GM19351 (cell line): Measurements from ENCODE around the gene GRIK4.

Source experiments
- ATAC-seq: cut with Tn5 transposase; IDR thresholded peaks from one replicate; pipeline ENCODE4 v1.9.1; 2021; ENCODE audit warnings: mild to moderate bottlenecking, moderate library complexity; ENCODE audit not compliant: unreplicated experiment

The GRIK4 gene

DNA sequence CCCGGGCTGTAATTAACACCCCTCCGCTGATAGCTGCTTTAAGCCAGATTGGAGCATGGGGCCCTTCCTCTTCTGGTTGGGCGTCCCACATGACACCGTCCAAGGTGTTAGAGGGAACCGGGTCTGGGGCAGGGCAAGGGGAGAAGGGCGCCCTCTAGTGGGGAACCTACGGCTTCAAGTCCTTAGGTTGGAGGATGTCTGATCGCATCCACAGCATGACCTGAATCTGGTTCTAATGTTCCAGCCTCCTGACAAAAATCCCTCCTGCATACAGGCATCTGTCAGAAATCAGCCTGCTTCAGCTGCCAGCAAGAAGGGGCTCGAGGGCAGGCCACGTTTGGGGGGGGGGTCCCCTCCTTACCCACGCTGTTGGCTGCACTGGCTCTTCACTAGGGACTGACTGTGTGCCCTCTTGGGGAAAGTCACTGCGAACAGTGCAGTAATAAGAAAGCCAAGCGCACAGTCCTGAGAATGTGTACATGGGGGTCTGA is 418.2 kb downstream of the GRIK4 start:
- ATAC-seq, result peak; percentile 45

GRCh38 chr11:120931057-120931779 is 419.7 kb downstream of the GRIK4 start:
- ATAC-seq, result no peak

DNA sequence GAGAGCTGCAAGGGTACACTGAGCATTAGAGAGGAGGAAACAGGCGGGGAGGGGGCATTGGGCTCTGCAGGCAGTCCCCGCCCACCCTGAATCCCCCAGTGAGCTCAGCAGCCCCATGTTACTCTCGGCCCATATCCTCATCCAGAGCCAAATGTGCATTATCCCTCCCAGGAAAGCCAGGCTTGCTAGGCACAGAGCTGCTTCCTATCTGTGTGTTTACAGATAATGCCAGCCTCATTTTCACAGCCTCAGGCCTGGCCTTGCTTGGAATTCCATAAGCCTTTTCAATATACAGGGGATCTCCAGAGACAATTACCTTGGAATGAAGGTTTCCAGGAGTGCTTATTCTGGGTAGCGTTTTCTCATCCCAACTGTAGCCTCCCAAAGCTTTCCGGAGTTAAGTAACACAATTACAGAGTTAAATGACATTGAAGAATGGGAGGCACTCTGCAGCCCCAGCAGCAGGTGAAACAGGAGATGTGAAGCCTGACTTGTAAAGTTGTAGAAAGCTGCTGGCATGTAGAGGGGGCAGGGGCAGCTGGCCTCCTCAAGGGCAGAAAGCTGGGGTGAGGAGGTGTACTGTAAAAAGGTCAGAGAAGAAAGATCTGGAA is 420.9 kb downstream of the GRIK4 start:
- no peak for ATAC-seq

DNA sequence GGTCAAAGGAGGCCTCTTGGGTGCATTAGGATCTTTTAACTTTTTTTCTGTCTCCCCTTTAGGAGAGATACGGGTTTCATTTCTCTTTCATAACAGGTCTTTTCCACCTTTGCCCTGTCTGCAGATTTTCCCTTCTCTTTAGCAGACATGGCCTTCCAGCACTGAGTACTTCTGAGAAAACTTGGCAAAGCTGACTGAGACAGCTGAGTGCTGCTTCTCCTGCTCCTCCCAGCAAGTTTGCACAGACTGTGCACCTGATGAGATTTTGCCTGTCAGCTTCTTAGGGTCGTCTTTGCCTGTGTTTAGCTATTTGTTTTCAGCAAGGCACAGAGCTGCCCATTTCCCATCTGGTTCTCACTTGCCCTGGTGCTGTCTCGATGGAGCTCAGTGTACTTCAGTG is 424.8 kb downstream of the GRIK4 start:
- no peak for ATAC-seq

GRCh38 chr11:120937501-120937900 is 426.0 kb downstream of the GRIK4 start:
- no peak for ATAC-seq

DNA sequence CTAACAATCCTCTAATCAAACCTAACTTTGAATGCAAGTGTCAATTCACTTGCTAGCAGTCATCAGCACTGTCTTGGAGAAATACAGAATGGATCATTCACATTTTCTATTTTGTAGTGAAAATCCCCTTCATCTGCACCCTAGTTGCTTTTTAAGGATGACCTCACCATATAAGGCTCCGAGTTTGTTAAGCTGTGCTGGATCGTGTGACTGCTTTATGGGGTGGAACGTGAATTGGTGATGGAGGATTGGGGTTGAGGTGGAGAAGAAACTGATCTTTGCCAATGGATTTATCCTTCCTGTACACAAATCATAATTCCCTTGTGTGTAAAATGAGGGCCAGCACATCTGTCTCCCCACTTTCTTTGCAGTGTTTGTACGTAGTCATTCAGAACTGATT is 426.7 kb downstream of the GRIK4 start:
- ATAC-seq, result no peak

DNA sequence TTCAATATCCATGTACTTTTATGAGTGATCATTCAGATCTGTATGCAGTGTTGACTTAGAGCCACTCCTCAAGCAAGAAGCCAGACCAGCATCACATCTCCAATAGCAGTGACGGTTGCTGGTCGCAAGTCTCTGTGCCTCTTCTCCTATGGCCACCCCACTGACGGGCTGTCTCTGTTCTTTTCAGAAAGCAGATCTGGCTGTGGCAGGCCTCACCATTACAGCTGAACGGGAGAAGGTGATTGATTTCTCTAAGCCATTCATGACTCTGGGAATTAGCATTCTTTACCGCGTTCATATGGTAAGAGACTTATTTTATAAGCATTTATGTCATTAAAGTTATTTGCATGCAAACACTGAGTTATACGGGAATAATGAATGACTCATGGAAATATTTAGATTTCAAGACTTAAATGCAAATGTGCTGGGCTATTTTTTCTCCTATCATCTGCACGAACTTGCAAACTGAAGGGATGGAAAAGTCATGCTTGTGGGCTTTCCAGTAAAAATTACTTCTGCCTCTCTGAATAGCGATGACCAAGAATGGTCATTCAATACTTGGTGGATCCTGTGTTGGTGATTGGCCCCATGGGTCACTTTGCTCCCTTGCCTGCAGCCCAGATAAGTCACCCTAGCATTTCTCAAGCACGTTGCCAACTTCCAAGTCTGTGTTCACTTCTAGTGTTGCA is 428.8 kb downstream of the GRIK4 start:
- ATAC-seq, result no peak

DNA sequence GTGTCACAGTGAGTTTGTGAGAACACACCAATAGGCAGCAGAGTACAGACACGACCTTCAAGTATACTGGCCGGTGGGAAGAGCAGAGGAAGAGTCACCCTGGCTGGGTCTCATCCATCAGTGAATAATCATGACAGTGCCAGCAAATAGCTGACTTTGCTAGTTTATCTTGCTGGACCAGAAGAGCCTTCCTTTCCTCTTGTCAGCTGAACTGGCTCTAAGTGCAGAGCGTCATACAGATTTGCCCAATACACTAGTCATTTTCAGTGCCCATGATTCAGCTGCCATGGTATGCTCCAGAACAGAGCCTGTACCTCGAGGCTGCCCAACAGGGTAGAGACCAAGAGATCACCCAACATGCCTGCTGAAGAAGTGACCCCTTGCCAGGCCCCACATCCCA is 429.5 kb downstream of the GRIK4 start:
- no peak for ATAC-seq

- ATAC-seq, result no peak
Observed at GRCh38 chr11:120942701-120943100, 431.2 kb downstream of the GRIK4 start.

DNA sequence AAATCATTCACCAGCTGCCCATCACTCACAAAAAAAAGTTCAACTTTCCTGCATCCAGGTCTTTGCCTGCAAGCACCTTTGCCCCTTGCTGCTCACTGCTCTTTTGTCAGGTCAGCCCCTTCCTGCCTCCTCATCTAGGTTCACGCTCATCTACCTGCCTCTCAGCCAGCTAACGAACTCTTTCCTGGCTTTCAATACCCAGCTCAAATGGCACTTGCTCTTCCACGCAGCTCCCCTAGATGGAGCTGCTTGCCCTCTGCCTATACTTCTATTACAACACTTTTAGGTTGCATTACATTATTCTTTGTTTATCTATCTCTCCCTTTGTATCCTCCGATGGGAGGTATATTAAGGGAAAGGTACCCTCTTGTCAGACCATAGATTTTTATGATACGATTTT is 433.5 kb downstream of the GRIK4 start:
- no peak for ATAC-seq

DNA sequence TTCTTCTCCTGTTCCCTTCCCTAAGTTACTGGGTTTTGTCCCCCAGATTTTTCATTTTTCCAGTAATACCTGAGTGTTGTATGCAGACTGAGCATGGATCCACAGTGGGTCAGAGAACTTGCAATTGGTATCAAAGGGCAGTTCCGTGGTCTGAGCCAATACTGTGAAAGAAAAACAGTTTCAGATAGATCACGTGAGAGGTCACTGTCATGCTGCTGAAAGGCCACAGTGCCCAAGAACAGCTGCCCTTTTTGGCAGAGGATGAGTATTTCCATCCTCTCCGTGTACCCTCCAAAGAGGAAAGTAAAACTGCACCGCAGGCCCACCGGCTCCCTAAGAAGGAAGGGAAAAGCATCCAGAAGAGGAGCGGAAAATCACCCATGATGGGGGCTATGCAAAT is 439.3 kb downstream of the GRIK4 start:
- no peak for ATAC-seq

DNA sequence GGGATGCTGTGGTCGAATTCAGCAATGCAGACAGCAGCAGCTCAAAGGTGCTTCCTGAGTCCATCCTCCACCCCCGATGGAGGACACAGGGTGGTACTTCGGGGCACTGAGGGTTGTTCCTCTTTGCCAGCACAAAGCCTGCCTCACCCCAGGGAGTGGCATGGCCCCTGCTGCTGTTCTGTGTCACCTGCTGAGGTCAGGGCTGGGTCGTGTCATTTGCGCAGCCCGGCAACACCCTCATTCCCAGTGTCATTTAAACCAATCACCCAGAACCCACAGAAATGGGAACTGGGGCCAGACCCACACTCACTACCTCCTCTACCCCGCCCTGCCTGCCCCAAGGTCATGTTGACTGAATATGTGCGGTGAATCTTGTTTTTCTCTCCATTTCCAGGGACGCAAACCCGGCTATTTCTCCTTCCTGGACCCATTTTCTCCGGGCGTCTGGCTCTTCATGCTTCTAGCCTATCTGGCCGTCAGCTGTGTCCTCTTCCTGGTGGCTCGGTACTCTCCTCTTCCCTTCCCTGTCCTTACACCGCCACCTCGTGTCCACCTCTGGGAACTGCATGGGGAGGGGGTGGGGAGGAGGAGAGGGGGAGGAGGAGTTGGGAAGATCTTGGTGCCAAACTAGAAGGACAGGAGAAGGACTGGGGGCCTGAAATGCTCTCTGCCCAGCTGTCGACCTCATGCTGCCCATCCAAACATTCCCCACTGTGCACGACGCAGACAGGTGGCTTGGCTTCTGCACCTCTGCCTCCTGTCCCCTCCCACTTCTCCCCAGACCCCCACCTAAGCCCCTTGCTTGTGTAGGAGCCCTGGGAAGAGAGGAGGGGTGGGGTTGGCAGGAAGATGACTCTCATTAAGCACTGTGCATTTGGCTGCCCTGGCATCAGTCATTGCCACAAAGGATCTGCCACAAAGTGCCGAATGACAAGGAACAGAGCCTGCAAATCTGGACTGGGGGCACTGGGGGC is 441.2 kb downstream of the GRIK4 start:
- ATAC-seq, result peak; percentile 80

DNA sequence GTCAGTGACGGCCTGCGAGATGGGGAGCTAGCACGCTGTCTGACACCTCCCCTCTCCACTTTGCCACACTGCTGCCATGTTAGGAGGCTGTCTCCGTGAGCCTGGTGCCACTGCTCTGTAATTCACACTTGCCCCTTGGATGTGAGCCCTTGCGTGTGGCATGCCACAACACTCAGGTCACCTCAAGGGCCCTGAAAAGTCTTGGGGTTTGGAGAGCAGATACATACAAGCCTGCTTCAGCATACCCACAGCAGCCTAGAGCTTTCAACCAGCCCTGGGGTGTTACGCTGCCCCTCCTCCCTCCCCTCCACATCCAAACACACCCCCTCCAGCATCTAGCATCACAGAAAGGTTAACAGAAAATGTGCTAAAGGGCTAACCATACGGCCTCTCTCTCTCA is 442.8 kb downstream of the GRIK4 start:
- no peak for ATAC-seq

- no peak for ATAC-seq
Observed at GRCh38 chr11:120956710-120957495, 445.4 kb downstream of the GRIK4 start.

DNA sequence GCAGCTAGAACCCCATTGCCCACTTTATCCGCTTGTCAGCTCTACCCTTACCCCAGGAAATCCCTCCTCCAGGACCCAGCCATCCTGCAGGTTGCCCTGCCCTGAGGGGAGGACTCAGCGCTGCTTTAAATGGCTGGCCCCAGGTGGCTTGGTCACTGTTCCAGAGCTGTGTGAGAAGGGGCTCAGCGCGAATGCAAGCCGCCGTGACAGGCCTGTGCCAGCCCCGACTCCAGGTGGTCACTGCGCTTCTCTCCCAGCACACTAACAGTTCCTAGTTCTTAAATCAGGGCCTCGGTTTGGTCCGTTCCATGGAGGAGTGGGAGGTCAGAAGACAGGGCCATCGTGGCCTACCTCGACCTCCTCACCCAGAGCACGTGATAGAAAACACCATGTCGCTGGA is 446.6 kb downstream of the GRIK4 start:
- no peak for ATAC-seq

DNA sequence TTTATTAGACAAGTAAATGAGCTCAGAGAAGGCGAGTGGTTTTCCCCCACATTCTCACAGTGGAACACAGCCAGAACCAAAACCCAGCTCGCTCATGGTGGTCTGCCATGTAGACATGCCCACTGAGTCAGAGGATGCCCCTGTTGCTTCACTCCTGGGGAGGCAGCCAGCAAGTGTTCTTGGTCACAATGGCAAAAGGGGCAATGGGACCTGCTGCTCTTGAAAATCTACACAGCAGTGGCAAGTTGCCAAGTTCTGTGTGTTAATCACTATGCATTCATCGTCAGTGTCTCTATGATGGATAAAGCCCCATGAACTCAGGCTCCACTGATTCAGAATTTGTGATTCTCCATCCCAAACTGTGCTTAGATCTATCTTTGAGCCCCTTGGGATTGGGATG is 447.6 kb downstream of the GRIK4 start:
- ATAC-seq, result no peak

GRCh38 chr11:120964857-120965256 is 453.3 kb downstream of the GRIK4 start:
- no peak for ATAC-seq

DNA sequence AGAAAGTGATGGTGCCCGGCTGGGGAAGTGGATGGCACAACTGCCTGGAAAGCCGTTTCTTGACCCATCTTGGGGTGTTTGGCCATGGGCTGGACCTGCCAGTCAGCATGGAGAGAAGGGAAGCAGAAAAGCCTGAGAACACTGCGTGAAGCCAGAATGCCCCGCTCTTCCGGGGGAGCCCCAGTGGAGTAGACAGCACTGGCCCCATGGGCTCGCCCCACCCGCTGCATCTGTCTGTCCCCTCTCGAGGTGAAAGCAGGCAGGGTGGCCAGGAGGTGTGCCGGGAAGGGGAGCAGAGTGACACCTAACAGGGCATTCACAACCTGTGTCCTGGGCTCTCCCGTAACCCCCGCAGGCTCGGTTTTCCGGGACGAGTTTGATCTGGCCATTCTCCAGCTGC is 455.3 kb downstream of the GRIK4 start:
- no peak for ATAC-seq

DNA sequence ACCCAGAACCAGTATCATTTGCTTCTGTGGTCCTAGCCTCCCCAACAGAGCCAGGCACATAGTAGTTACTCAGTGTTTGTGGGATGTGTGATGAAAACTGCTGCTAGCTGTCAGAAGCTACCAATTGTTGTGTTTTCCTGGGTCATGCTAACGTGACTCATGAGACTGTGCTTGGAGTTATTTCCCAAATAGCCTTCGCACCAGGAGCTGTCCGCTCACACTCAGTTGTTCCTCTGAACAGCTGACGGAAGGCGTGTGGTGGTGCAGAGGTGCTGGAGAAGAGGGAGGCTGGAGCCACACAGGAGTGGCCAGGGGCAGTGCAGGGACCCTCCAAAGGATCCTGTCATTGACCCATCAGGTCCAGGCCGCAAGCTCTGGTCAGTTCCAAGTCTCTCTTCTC is 458.4 kb downstream of the GRIK4 start:
- no peak for ATAC-seq

- ATAC-seq, result no peak
Observed at GRCh38 chr11:120971825-120972224, 460.3 kb downstream of the GRIK4 start.
